ENCODE results near the gene PCYOX1L.
"Not testable (repeated sequence)": the region's sequence is repeated elsewhere in the genome, so short reads cannot be mapped to it uniquely, and the experiment has no call there.

Gene PCYOX1L

DNA sequence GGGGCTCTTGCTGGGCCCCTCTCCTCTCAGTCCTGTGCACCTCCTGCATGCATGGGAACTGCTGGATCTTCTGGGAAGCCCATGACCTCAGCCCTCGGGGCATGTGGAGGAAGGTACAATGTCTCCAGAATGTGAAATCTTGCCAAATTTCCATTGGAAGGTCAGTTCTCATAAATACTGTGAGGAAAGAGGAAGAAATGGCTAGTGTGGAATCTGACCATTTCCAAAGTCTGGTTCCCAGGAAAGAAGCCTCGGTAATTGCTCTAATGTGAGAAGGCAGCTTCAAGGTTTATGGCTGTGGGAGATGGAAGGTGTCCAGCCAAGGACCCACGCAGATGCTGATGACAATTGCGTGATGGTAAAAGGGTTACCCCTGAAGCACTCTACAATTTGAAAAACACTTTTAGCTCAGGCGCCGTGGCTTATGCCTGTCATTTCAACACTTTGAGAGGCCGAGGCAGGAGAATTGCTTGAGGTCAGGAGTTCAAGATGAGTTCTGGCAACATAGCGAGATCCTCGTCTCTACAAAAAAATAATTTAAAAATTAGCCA, 29.3 kb downstream of the PCYOX1L start:
- TF ChIP-seq, protein P1, sequence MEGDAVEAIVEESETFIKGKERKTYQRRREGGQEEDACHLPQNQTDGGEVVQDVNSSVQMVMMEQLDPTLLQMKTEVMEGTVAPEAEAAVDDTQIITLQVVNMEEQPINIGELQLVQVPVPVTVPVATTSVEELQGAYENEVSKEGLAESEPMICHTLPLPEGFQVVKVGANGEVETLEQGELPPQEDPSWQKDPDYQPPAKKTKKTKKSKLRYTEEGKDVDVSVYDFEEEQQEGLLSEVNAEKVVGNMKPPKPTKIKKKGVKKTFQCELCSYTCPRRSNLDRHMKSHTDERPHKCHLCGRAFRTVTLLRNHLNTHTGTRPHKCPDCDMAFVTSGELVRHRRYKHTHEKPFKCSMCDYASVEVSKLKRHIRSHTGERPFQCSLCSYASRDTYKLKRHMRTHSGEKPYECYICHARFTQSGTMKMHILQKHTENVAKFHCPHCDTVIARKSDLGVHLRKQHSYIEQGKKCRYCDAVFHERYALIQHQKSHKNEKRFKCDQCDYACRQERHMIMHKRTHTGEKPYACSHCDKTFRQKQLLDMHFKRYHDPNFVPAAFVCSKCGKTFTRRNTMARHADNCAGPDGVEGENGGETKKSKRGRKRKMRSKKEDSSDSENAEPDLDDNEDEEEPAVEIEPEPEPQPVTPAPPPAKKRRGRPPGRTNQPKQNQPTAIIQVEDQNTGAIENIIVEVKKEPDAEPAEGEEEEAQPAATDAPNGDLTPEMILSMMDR (IDR thresholded peaks at IDR 0.05; ENCODE audit: low read depth, low read length) = no peak
- DNase-seq (ENCODE audit: extremely low read depth, low read depth) = peak; percentile 55

- no peak for DNase-seq (ENCODE audit: extremely low read depth, low read depth)
Observed at GRCh38 chr5:149387982-149388381, 30.1 kb downstream of the PCYOX1L start.

DNA sequence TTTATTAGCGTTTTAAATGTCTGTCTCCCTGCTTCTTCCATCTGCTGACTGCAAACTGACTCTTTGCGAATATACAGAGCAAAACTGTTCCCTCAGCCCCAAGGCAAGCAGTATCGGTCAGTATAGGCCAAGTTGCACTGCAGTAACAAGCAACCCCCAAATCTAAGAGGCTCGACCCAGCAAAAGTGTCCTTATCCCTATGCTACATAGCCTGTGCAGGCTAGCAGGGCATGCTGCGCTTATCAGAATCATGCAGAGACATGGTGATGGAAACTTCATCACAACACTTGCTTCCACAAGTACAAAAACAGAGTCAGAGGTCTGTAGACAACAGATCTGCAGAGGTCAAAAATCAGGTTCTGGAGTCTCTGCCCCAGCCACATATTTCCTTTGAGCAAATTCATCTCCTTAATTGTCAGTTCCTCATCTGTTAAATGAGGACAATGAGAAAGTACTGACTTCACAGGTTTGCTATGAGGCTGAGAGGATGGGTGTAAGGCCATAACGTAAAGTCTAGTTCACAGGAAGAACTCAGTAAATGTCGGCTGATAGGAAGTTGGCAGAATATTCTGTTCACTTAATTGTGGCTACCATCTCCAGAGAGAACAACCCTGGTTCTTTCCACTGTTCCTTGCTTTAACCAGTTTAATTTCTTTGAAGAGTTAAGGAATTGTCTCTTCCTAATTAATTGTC, 30.8 kb downstream of the PCYOX1L start:
- DNase-seq (ENCODE audit: extremely low read depth, low read depth) = no peak

More at GRCh38 chr5:149387982-149388381, 30.1 kb downstream of the PCYOX1L start:
- TF ChIP-seq, protein P1 (IDR thresholded peaks at IDR 0.05; ENCODE audit: low read depth, low read length) = no peak

DNA sequence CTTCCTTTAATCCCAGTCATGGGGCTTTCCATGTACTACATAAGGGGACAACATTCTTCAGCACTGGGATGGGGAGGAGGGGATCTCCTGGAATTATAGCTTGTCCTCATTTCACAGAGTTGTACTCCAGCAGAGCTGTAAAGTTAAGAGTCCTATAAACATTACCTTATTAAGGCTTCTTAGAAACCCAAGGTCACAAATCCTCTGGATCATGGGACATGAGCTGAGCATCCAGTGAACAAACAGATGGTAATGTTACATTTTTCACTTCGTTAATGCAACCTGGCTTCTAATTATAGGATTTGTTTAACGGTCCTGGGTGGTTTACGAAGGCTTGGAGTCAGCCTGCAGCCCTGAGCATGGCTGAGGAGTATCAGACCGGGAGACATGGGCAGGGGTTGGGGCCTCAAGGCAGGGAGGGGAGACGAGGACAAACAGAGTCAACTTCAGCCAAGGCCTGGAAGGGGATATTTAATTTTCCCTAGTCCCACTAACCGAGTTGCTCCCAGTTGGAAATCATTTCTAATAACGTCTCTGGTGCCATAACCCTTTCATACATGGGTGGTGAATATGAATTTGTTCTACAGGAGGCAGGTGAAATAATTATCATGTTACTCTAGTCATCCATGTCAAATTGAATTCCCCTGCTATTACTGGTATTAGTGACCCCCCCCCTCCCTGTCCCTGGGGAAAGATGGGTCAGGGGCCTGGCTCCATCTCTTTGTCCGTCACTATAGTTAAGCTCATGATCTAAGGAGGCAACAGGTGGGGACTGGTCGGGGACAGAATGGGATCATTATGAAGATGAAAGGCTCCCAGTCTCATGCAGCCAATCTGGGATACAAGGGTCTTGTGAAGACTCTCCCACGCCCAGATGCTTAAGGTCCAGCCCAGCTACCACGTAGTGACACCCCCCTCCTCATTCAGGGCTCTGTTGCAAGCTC, 32.0 kb downstream of the PCYOX1L start:
- TF ChIP-seq, protein P1 (IDR thresholded peaks at IDR 0.05; ENCODE audit: low read depth, low read length) = no peak
- DNase-seq (ENCODE audit: extremely low read depth, low read depth) = no peak

More for the DNA sequence above, 30.8 kb downstream of the PCYOX1L start:
- TF ChIP-seq, protein P1 (IDR thresholded peaks at IDR 0.05; ENCODE audit: low read depth, low read length) = no peak

DNA sequence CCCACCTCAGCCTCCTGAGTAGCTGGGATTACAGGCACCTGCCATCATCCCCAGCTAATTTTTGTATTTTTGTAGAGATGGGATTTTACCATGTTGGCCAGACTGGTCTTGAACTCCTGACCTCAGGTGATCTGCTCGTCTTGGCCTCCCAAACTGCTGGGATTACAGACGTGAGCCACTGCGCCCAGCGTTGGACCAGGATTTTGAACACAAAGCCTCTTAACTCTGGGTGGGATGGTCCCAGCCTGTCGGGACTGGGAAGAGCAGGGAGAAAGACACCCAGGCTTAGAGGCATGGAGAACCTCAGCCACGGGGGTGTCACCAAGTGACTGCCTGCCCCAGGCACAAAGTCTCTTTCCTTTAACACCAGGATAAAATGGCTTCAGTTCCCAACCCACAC, 33.2 kb downstream of the PCYOX1L start:
- not testable (repeated sequence) for DNase-seq (ENCODE audit: extremely low read depth, low read depth)

GRCh38 chr5:149391524-149391923, 33.7 kb downstream of the PCYOX1L start:
- no peak for DNase-seq (ENCODE audit: extremely low read depth, low read depth)
- TF ChIP-seq, protein P1 (IDR thresholded peaks at IDR 0.05; ENCODE audit: low read depth, low read length) = no peak

- TF ChIP-seq, protein P1 (IDR thresholded peaks at IDR 0.05; ENCODE audit: low read depth, low read length) = no peak
- DNase-seq (ENCODE audit: extremely low read depth, low read depth) = no peak
Observed at GRCh38 chr5:149392718-149393117, 34.9 kb downstream of the PCYOX1L start.

- DNase-seq (ENCODE audit: extremely low read depth, low read depth) = not testable (repeated sequence)
Observed at GRCh38 chr5:149394996-149395395, 37.1 kb downstream of the PCYOX1L start.

Data from AG09319 (cell line).